ENCODE measurements around the gene ATP6V1E1. TPM values are rescaled to one million over a fixed set of nuclear protein-coding genes. Genes with fewer than 3 reads are reported as not detected.
"Not testable (repeated sequence)": the region's sequence is repeated elsewhere in the genome, so short reads cannot be mapped to it uniquely, and the experiment has no call there.

ATP6V1E1 gene
- total RNA-seq, 1 experiment from 2014 or later: 121 TPM

DNA sequence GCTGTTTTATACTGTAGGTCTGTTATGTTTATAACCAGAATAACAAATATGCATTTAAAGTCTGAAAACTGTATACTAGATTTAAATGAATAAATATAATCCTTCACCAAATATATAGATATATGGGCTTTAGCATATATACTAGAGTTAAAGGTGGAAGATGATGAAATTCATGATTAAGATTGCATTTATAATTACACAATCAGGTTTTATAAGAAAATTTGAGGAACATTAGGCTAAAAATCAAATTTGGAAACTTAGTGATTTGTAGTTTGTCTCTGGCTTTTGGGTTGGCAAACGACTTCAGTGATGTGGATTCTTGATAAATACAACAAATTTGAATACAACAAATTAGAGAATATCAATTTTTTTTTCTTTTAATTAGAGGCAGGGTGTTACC, 20.0 kb upstream of the ATP6V1E1 start:
- H3K36me3 ChIP-seq (ENCODE audit: insufficient read depth, low read length, poor library complexity, severe bottlenecking): no peaks in the 10 kb centered on the region
- DNase-seq (ENCODE audit: low spot score): no peak
- no peaks in the 10 kb centered on the region for H3K27me3 ChIP-seq (replicated peaks; ENCODE audit: insufficient read depth, low read depth, low read length, poor library complexity)
- H3K9me3 ChIP-seq (ENCODE audit: low read depth, low read length, poor library complexity, severe bottlenecking): no peaks in the 10 kb centered on the region
- BruUV-seq (replicated peaks): no TSS peak
- no peaks in the 10 kb centered on the region for H3K4me1 ChIP-seq (ENCODE audit: insufficient read depth, low read length, poor library complexity, severe bottlenecking)
- POLR2A ChIA-PET (ENCODE audit: low non-redundant PET): no interaction called here
- CTCF ChIA-PET: no interaction called here
- no peak overlapping the region for H3K27ac ChIP-seq (ENCODE audit: low read depth, low read length, poor library complexity, severe bottlenecking)
- TF ChIP-seq EZH2 (IDR thresholded peaks at IDR 0.05; ENCODE audit: borderline replicate concordance, low read depth, low read length, poor library complexity, severe bottlenecking): no peak
- TF ChIP-seq, protein P1, sequence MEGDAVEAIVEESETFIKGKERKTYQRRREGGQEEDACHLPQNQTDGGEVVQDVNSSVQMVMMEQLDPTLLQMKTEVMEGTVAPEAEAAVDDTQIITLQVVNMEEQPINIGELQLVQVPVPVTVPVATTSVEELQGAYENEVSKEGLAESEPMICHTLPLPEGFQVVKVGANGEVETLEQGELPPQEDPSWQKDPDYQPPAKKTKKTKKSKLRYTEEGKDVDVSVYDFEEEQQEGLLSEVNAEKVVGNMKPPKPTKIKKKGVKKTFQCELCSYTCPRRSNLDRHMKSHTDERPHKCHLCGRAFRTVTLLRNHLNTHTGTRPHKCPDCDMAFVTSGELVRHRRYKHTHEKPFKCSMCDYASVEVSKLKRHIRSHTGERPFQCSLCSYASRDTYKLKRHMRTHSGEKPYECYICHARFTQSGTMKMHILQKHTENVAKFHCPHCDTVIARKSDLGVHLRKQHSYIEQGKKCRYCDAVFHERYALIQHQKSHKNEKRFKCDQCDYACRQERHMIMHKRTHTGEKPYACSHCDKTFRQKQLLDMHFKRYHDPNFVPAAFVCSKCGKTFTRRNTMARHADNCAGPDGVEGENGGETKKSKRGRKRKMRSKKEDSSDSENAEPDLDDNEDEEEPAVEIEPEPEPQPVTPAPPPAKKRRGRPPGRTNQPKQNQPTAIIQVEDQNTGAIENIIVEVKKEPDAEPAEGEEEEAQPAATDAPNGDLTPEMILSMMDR (conservative IDR thresholded peaks at IDR 0.05; ENCODE audit: low read depth, low read length): no peak
- H3K4me3 ChIP-seq (ENCODE audit: low read depth, low read length, poor library complexity, severe bottlenecking): no peak overlapping the region
- intact Hi-C loops (cut with micrococcal nuclease; ENCODE audit: unreplicated experiment): loop anchor here (10.0 kb wide), 1 partner anchor 74 kb away; no protein-coding TSS in a partner anchor

DNA sequence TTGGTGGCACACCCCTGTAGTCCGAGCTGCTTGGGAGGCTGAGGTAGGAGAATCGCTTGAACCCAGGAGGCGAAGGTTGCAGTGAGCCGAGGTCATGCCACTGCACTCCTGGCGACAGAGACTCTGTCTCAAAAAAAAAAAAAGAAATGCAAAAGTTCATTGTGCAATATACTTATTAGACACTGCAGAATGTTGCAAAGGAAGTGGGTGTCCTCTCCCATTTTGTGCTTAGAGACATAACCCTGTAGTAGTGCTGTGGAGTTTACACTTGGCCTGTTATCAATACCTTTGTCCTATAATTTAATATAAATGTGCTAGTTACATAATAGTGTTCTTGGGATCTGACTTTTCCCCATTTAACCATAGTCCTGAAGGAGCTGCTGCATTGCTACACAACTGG, 19.4 kb upstream of the ATP6V1E1 start:
- intact Hi-C loops (cut with micrococcal nuclease; ENCODE audit: unreplicated experiment): loop anchor here (10.0 kb wide), 1 partner anchor 73 kb away; no protein-coding TSS in a partner anchor
- ChIA-PET POLR2A (ENCODE audit: low non-redundant PET) (no interaction called here), CTCF (no interaction called here)
- TF ChIP-seq EZH2 (IDR thresholded peaks at IDR 0.05; ENCODE audit: borderline replicate concordance, low read depth, low read length, poor library complexity, severe bottlenecking): no peak
- TF ChIP-seq, protein P1 (conservative IDR thresholded peaks at IDR 0.05; ENCODE audit: low read depth, low read length): no peak
- H3K36me3 ChIP-seq (ENCODE audit: insufficient read depth, low read length, poor library complexity, severe bottlenecking): no peaks in the 10 kb centered on the region
- H3K4me1 ChIP-seq (ENCODE audit: insufficient read depth, low read length, poor library complexity, severe bottlenecking): no peaks in the 10 kb centered on the region
- H3K4me3 ChIP-seq (ENCODE audit: low read depth, low read length, poor library complexity, severe bottlenecking): no peak overlapping the region
- no peak overlapping the region for H3K27ac ChIP-seq (ENCODE audit: low read depth, low read length, poor library complexity, severe bottlenecking)
- DNase-seq (ENCODE audit: low spot score): no peak
- no peaks in the 10 kb centered on the region for H3K27me3 ChIP-seq (replicated peaks; ENCODE audit: insufficient read depth, low read depth, low read length, poor library complexity)
- no TSS peak for BruUV-seq (replicated peaks)
- no peaks in the 10 kb centered on the region for H3K9me3 ChIP-seq (ENCODE audit: low read depth, low read length, poor library complexity, severe bottlenecking)

- CTCF ChIA-PET: no interaction called here
- POLR2A ChIA-PET (ENCODE audit: low non-redundant PET): interaction anchor here (0.6 kb wide), 1 partner anchor 152 kb away, joined by 10 read pairs; no protein-coding TSS in a partner anchor
- BruUV-seq (replicated peaks): no TSS peak
- H3K4me3 ChIP-seq (ENCODE audit: low read depth, low read length, poor library complexity, severe bottlenecking): no peak overlapping the region
- H3K36me3 ChIP-seq (ENCODE audit: insufficient read depth, low read length, poor library complexity, severe bottlenecking): no peaks in the 10 kb centered on the region
- no peaks in the 10 kb centered on the region for H3K27me3 ChIP-seq (replicated peaks; ENCODE audit: insufficient read depth, low read depth, low read length, poor library complexity)
- intact Hi-C loops (cut with micrococcal nuclease; ENCODE audit: unreplicated experiment): loop anchor here (10.0 kb wide), 1 partner anchor 73 kb away; no protein-coding TSS in a partner anchor
- DNase-seq (ENCODE audit: low spot score): no peak
- no peaks in the 10 kb centered on the region for H3K9me3 ChIP-seq (ENCODE audit: low read depth, low read length, poor library complexity, severe bottlenecking)
- H3K27ac ChIP-seq (ENCODE audit: low read depth, low read length, poor library complexity, severe bottlenecking): no peak overlapping the region
- TF ChIP-seq, protein P1 (conservative IDR thresholded peaks at IDR 0.05; ENCODE audit: low read depth, low read length): no peak
- no peak for TF ChIP-seq EZH2 (IDR thresholded peaks at IDR 0.05; ENCODE audit: borderline replicate concordance, low read depth, low read length, poor library complexity, severe bottlenecking)
- H3K4me1 ChIP-seq (ENCODE audit: insufficient read depth, low read length, poor library complexity, severe bottlenecking): no peaks in the 10 kb centered on the region
Observed at GRCh38 chr22:17647452-17647851, 18.9 kb upstream of the ATP6V1E1 start.

- H3K4me3 ChIP-seq (ENCODE audit: low read depth, low read length, poor library complexity, severe bottlenecking); H3K36me3 ChIP-seq (ENCODE audit: insufficient read depth, low read length, poor library complexity, severe bottlenecking); CTCF ChIA-PET; DNase-seq (ENCODE audit: low spot score); BruUV-seq (replicated peaks); H3K27me3 ChIP-seq (replicated peaks; ENCODE audit: insufficient read depth, low read depth, low read length, poor library complexity); H3K9me3 ChIP-seq (ENCODE audit: low read depth, low read length, poor library complexity, severe bottlenecking); H3K27ac ChIP-seq (ENCODE audit: low read depth, low read length, poor library complexity, severe bottlenecking); POLR2A ChIA-PET (ENCODE audit: low non-redundant PET): not testable (repeated sequence)
- intact Hi-C loops (cut with micrococcal nuclease; ENCODE audit: unreplicated experiment): loop anchor here (5.0 to 10.0 kb wide), 2 partner anchors 65 to 68 kb away; no protein-coding TSS in a partner anchor
- H3K4me1 ChIP-seq (ENCODE audit: insufficient read depth, low read length, poor library complexity, severe bottlenecking): peaks cover 15% of the 10 kb centered on the region
Observed at GRCh38 chr22:17642357-17642756, 13.8 kb upstream of the ATP6V1E1 start.
